Measurements from ENCODE around the gene SPSB4.

The SPSB4 gene

DNA sequence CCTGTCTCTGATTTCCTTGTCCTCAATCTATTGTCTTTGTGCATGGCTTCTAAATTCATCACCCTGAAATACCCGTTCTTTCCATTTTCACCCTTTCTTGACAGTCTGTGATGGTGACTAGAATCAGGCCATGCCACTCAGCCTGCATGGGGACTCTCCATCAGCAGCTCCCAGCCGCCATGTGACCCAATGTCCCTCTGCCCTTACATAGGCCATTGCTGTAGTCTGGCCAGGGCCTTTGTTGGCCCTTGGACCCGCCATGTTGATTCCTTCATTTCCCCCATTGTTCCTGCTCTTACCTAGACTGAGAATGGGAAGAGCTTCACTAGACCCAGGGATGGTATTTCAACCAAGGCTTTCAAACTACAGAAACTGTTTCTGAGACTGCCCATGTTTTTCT, 45.8 kb downstream of the SPSB4 start:
- H3K4me1 Mint-ChIP-seq (ENCODE audit: low read depth in 2 of 2) = no peaks in the 10 kb centered on the region
- H3K4me3 Mint-ChIP-seq = no peak overlapping the region
- no peak for ATAC-seq (replicated peaks)
- H3K36me3 Mint-ChIP-seq (ENCODE audit: insufficient read depth) = peaks cover 2% of the 10 kb centered on the region
- H3K27ac Mint-ChIP-seq = no peak overlapping the region
- no peak for DNase-seq
- H3K27me3 Mint-ChIP-seq = peaks cover 10 to 26% of the 10 kb centered on the region in 2 donors
- no peaks in the 10 kb centered on the region for H3K9me3 Mint-ChIP-seq

DNA sequence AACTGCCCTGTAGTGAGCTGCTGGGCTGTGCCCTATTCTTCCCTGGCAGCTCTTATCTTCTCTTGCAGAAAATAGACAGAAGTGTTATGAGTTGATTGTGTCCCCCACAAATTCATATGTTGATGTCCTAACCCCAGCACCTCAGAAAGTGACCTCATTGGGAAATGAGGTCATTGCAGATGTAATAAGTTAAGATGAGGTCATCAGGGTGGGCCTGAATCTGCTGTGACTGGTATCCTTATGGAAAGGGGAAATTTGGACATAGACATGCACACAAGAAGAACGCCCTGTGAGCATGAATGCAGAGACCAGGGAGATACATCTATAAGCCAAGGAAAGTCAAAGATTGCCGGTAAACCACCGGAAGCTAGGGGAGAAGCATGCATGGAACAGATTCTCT, 49.0 kb downstream of the SPSB4 start:
- ATAC-seq (replicated peaks) (no peak), DNase-seq (no peak)
- no peaks in the 10 kb centered on the region for H3K4me1 Mint-ChIP-seq (ENCODE audit: low read depth in 2 of 2)
- peaks cover 13 to 33% of the 10 kb centered on the region in 2 donors for H3K27me3 Mint-ChIP-seq
- H3K4me3 Mint-ChIP-seq = no peak overlapping the region
- no peaks in the 10 kb centered on the region for H3K9me3 Mint-ChIP-seq
- H3K27ac Mint-ChIP-seq = no peak overlapping the region
- H3K36me3 Mint-ChIP-seq (ENCODE audit: insufficient read depth) = no peaks in the 10 kb centered on the region

DNA sequence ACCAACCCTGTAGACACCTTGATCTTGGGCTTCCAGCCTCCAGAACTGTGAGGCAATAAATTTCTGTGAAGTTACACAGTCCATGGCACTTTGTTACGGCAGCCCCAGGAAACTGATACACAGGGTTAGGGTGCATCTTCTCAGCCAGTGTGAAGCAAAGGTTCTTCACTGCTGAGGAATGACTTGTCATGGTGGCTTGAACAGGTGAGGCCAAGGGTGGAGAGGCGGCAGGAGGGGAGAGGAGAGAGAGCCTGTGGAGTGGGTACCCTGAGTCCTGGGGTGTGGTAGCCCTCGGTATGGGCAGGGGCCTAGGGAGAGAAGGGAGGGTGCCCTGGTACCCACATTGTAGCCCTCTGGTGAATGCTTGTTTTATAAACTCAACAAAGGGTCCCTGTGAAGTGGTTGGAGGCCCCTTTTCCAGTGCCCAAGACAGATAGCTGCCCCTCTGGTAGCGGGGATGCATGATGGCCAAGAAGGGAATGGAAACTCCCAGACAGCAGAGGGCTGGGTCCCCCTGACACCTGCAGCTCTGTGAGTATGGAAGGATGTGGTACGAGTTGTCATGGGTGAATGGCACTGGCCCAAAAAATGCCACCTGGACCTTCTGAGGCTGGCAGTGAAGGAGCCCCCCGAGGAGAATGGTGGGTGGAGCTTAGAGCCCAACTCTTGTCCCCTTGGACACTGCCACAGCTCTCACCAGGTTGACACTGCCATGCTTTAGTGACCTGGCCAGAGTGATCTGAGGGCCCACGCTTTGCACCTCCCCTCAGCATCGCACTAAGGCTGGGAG, 49.6 kb downstream of the SPSB4 start:
- peaks cover 13 to 28% of the 10 kb centered on the region in 2 donors for H3K27me3 Mint-ChIP-seq
- H3K4me1 Mint-ChIP-seq (ENCODE audit: low read depth in 2 of 2) = no peaks in the 10 kb centered on the region
- no peaks in the 10 kb centered on the region for H3K36me3 Mint-ChIP-seq (ENCODE audit: insufficient read depth)
- no peaks in the 10 kb centered on the region for H3K9me3 Mint-ChIP-seq
- no peak overlapping the region for H3K4me3 Mint-ChIP-seq
- DNase-seq (no peak), ATAC-seq (replicated peaks) (no peak)
- H3K27ac Mint-ChIP-seq = no peak overlapping the region

DNA sequence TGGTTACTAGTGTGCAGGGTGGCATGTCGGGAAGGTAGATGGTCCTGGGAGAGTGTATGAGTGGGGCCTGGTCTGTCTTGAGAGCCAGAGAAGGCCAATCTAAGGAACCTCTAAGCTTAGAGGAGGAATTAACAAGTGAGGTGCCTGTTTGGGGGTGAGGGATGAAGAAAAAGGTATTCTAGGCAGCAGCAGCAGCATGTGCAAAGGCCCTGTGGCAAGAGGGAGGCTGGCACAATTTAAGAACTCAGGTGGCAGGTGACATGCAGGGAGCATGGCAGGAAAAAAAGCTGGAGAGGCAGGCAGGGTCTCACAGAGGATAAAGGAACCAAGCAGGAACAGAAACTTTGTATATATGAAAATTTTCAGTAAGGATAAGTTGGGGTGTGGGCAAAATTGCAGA, 51.2 kb downstream of the SPSB4 start:
- ATAC-seq (replicated peaks) = no peak

DNA sequence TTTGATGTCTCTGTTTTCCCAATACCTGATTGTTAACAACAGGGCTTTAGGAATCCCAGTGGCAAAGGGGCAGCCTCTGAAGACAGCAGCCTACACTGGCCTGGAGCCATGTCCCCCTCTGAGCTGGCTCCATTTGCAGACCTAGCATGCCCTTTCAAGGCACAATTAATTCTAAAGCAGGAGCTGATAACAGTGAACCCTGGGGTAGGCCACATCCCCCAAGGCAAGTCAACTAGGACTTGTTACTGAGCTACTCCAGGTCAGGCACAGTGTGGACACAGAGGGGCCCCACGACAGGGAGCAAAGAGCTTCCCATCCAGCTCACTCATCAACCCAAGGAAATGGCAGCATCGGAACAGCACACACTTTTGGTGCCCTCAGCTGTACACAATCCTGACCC, 51.9 kb downstream of the SPSB4 start:
- H3K4me3 Mint-ChIP-seq = no peak overlapping the region
- no peaks in the 10 kb centered on the region for H3K4me1 Mint-ChIP-seq (ENCODE audit: low read depth in 2 of 2)
- H3K36me3 Mint-ChIP-seq (ENCODE audit: insufficient read depth) = no peaks in the 10 kb centered on the region
- peaks cover 13 to 26% of the 10 kb centered on the region in 2 donors for H3K27me3 Mint-ChIP-seq
- ATAC-seq (replicated peaks) (no peak), DNase-seq (no peak)
- H3K27ac Mint-ChIP-seq = no peak overlapping the region
- no peaks in the 10 kb centered on the region for H3K9me3 Mint-ChIP-seq

More for the DNA sequence above, 51.2 kb downstream of the SPSB4 start:
- H3K27ac Mint-ChIP-seq = no peak overlapping the region
- H3K4me1 Mint-ChIP-seq (ENCODE audit: low read depth in 2 of 2) = no peaks in the 10 kb centered on the region
- H3K27me3 Mint-ChIP-seq = peaks cover 13 to 26% of the 10 kb centered on the region in 2 donors
- no peaks in the 10 kb centered on the region for H3K9me3 Mint-ChIP-seq
- H3K36me3 Mint-ChIP-seq (ENCODE audit: insufficient read depth) = no peaks in the 10 kb centered on the region
- H3K4me3 Mint-ChIP-seq = no peak overlapping the region
- DNase-seq = no peak

DNA sequence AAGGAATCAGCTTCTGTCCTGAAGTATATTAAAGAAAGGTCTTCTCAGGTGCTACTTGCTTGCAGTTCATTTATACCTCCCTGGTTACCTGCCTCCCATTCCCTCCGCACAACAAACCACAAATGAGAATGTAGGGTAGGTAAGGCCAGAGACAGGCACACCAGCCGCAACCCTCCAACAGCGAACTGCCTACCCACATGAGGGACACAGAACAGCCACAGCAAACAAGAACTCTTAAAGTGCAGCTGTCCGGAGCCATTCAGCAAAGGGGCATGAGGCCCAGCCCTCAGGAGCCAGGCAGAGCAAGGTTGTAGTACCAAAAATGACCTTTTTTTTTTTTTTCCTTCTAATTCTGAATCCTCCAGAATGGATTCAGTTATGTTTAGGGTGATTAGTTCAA, 52.4 kb downstream of the SPSB4 start:
- ATAC-seq (replicated peaks) = no peak
- H3K27me3 Mint-ChIP-seq = peaks cover 13 to 26% of the 10 kb centered on the region in 2 donors
- DNase-seq = no peak
- no peaks in the 10 kb centered on the region for H3K36me3 Mint-ChIP-seq (ENCODE audit: insufficient read depth)
- no peaks in the 10 kb centered on the region for H3K4me1 Mint-ChIP-seq (ENCODE audit: low read depth in 2 of 2)
- H3K9me3 Mint-ChIP-seq = no peaks in the 10 kb centered on the region
- H3K27ac Mint-ChIP-seq = no peak overlapping the region
- no peak overlapping the region for H3K4me3 Mint-ChIP-seq

DNA sequence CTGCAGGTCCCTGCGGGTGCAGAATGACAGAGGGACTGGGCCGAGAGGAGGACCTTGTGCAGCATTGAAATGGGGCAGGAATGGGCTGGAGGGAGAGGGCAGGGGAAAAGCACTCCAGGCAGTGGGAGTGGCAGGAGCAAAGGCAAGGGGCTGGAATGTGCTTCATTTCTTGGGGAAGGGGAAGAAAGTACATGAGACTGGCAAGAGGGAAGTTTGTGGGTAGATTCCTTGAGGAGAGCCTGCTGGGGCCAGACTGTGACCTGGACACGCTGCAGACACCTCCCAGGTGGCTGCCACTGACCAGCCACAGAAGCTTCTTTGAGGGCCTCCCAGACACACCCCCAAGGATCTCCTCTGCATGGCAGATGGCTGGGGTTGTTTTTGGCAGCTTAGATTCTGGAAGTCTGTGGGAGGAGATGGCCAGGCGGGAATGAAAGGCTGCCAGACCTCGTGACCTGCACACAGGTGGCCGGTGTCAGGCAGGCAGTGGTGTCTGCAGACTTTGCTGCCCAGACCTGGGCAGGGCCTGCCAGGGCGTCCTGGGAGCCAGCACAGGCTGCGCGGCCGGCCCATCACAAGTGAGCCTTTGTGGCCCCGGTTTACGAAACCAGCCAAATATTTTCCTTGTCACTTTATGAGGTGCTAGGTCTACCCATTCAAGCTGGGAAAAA, 53.1 kb downstream of the SPSB4 start:
- H3K9me3 Mint-ChIP-seq = no peaks in the 10 kb centered on the region
- no peaks in the 10 kb centered on the region for H3K4me1 Mint-ChIP-seq (ENCODE audit: low read depth in 2 of 2)
- H3K27me3 Mint-ChIP-seq = peaks cover 13 to 26% of the 10 kb centered on the region in 2 donors
- H3K4me3 Mint-ChIP-seq = no peak overlapping the region
- no peak overlapping the region for H3K27ac Mint-ChIP-seq
- no peaks in the 10 kb centered on the region for H3K36me3 Mint-ChIP-seq (ENCODE audit: insufficient read depth)
- ATAC-seq (replicated peaks) (no peak), DNase-seq (no peak)

DNA sequence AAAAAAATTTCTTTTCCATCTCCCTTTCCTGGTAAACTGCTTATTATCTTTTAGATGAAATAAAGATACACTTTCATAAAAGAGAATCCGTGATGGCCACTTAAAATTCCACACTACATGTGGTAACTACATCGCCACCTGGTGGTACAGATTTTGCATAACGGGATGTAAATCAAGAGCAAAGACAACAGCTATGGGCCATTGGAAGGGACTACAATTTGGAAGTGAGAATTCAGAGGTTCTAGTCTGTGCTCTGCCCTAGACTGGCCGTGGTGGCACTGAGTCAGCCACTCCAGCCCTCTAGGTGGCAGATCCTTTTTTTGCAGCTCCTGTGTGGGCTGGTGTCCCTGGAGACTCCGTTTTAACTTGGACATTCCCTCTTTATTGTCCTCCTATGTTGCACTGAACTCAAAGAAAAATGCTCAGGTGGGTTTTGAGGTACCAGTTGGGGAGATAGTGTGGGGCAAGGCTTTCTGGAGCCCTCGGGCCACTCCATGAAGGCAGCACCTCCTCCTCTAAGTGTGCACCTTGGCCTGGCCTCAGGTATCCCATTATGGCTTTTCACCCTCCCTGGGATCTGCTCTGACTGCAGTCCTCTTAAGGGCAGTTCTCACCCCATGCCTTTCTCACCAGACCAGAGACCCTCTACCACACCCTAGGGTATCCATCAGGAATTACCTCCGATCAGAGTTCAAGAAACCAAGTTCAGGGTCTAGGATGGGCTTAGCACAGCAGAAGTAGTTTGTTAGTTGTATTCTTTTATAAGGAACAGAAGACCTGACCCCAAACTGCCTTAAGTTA, 54.9 kb downstream of the SPSB4 start:
- peaks cover 17 to 22% of the 10 kb centered on the region in 2 donors for H3K27me3 Mint-ChIP-seq
- H3K36me3 Mint-ChIP-seq (ENCODE audit: insufficient read depth) = no peaks in the 10 kb centered on the region
- H3K27ac Mint-ChIP-seq = no peak overlapping the region
- H3K9me3 Mint-ChIP-seq = no peaks in the 10 kb centered on the region
- H3K4me3 Mint-ChIP-seq = no peak overlapping the region
- no peaks in the 10 kb centered on the region for H3K4me1 Mint-ChIP-seq (ENCODE audit: low read depth in 2 of 2)
- peak; percentile 51 for ATAC-seq (replicated peaks)
- peak; percentile 47 to 59 (median 59) for DNase-seq

DNA sequence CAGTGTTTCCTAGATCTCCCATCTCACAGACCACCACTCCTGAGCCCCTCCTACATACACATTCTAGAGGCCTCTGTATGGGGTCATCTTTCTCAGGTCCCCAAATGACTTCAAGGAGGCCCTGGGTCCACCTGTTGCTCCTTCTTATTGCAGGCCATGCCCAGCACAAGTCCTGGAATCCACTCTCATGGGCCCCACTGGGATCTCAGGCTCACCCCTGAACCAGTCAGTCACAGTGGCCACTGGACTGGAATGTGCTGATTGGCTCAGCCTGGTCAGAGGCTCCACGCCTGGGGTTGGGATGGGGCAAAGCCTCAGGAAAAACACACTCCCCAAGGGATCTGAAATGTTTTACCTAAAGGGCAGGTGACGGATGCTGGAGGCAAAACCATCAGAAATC, 55.7 kb downstream of the SPSB4 start:
- no peaks in the 10 kb centered on the region for H3K36me3 Mint-ChIP-seq (ENCODE audit: insufficient read depth)
- ATAC-seq (replicated peaks) (no peak), DNase-seq (no peak)
- H3K4me1 Mint-ChIP-seq (ENCODE audit: low read depth in 2 of 2) = no peaks in the 10 kb centered on the region
- no peak overlapping the region for H3K4me3 Mint-ChIP-seq
- H3K27ac Mint-ChIP-seq = no peak overlapping the region
- no peaks in the 10 kb centered on the region for H3K9me3 Mint-ChIP-seq
- peaks cover 16 to 25% of the 10 kb centered on the region in 2 donors for H3K27me3 Mint-ChIP-seq

DNA sequence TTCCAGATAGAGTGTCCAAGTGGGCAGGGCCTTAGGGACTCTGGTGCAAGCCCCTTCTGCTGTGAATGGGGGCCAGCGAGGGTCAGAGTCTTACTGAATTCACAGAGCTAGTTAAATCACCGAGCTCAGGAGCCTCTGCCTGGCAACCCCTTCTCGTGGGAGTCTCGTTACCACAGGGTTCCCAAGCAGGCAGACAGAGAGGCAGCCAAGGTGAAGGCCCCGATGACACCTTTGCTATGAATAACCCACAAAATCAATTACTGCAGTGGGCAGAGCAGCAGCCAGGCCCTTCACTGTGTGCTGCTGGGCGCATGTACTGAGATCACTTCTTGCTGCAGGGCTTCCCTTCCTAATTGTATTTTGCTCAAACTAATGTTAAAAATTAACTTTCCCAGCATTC, 56.9 kb downstream of the SPSB4 start:
- no peak for ATAC-seq (replicated peaks)
- DNase-seq = no peak
- Mint-ChIP-seq H3K4me1 (ENCODE audit: low read depth in 2 of 2) (no peaks in the 10 kb centered on the region), H3K27me3 (peaks cover 15 to 32% of the 10 kb centered on the region in 2 donors), H3K9me3 (no peaks in the 10 kb centered on the region), H3K27ac (no peak overlapping the region), H3K4me3 (no peak overlapping the region), H3K36me3 (ENCODE audit: insufficient read depth) (no peaks in the 10 kb centered on the region)

DNA sequence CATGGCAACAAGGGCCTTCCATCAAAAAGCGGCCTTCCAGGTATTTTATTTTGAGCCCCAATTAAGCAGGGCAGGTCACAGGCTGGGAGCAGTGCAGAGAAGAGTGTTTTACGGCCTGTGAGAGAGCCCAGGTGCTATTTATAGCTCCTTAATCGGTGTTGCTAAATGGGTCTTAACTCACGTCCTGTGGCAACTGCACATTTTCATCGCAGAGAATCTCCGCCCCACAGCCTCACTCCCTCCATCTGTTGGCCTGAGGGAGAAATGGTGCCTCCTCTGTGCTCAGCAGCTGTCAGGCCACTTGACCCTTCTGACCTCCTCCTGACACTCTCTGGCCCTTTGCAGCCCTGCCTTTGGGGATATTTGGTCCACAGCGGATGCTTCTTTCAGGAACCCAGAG, 58.6 kb downstream of the SPSB4 start:
- DNase-seq = no peak
- Mint-ChIP-seq H3K27ac (peak overlapping the region in 1 of 2 donors; percentile 67), H3K9me3 (no peaks in the 10 kb centered on the region)

DNA sequence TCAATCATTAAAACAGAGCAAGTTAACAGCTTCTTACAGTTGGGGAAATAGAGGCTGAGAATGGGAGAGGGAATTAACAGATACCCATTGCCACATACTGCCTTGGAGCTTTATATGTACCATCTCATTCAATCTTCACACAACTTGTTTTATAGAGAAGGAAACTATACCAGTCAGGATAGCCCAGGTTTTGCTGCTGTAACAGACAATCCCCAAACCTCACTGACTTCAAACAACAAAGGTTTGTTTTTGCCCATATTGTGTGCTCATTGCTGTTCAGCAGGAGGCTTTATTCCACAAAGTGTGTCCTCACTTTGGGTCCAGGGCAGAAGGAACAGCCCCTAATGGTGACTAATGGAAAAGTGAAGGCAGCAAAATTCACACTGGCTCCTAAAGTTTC, 59.2 kb downstream of the SPSB4 start:
- DNase-seq = no peak
- H3K27me3 Mint-ChIP-seq = peaks cover 15 to 28% of the 10 kb centered on the region in 2 donors

More for the DNA sequence above, 58.6 kb downstream of the SPSB4 start:
- no peaks in the 10 kb centered on the region for H3K4me1 Mint-ChIP-seq (ENCODE audit: low read depth in 2 of 2)
- H3K27me3 Mint-ChIP-seq = peaks cover 15 to 28% of the 10 kb centered on the region in 2 donors
- H3K36me3 Mint-ChIP-seq (ENCODE audit: insufficient read depth) = no peaks in the 10 kb centered on the region
- ATAC-seq (replicated peaks) = no peak
- H3K4me3 Mint-ChIP-seq = no peak overlapping the region

DNA sequence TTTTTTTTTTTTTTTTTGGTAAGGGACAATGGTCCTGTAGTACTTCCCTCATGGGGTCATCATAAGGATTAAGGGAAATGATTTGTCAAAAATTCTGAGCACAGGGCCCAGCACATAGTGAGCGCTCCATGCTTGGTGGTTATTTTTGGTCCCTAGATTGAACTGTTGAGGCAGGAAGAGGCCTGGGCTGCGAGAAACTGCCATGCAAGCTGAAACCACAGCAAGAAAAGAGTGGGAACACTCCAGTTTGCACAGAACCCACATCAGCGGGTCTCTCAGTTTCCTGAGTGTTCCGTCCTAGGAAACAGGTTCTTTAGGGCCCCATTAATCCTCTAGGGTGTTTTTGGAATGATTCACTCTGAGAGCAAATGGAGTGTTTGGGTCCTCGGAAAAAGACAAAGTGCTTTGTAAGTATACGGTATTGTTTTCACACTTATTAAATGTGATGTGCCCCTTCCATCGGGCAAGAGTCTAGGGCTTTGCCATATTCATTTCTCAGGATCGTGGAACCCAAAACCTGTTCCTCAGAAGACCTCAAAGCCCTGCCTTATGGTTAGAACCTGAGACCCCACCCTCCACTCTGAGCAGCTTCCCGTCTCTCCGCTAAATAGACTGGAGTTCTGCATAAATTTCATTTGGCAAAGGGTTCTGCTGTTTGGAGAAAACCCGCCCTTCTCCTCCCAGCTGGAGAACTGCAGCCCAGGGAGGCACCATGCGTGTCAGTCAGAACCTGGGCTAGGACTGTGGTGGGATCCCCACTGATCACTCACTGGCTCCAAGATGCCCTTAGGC, 60.4 kb downstream of the SPSB4 start:
- H3K9me3 Mint-ChIP-seq = no peaks in the 10 kb centered on the region
- H3K4me3 Mint-ChIP-seq = no peak overlapping the region
- no peaks in the 10 kb centered on the region for H3K36me3 Mint-ChIP-seq (ENCODE audit: insufficient read depth)
- no peaks in the 10 kb centered on the region for H3K4me1 Mint-ChIP-seq (ENCODE audit: low read depth in 2 of 2)
- peaks cover 15 to 28% of the 10 kb centered on the region in 2 donors for H3K27me3 Mint-ChIP-seq
- no peak overlapping the region for H3K27ac Mint-ChIP-seq
- ATAC-seq (replicated peaks) (no peak), DNase-seq (no peak)

More for the DNA sequence above, 59.2 kb downstream of the SPSB4 start:
- no peak for ATAC-seq (replicated peaks)
- Mint-ChIP-seq H3K4me3 (no peak overlapping the region), H3K36me3 (ENCODE audit: insufficient read depth) (no peaks in the 10 kb centered on the region), H3K4me1 (ENCODE audit: low read depth in 2 of 2) (no peaks in the 10 kb centered on the region), H3K27ac (no peak overlapping the region), H3K9me3 (no peaks in the 10 kb centered on the region)

Measured in effector memory CD8-positive, alpha-beta T cell (primary cell).